Suprapubic skin (tissue), 4 donors: ENCODE results near the gene OSBPL2.

ENCODE experiments used
- POLR2A ChIP-seq, 2 donors: fragments of 450-650 bp; IDR thresholded peaks; one replicate each; pipeline ENCODE4 v1.6.1; 2017; ENCODE audit warnings: antibody characterized with exemption in 2 of 2, mild to moderate bottlenecking in 2 of 2, moderate library complexity in 2 of 2
- POLR2AphosphoS5 ChIP-seq, 3 donors: sonication (generic); formaldehyde crosslinking; IDR thresholded peaks; one replicate each; pipeline ENCODE4 v1.6.1; 2017; ENCODE audit warnings: antibody characterized with exemption in 3 of 3

- TF ChIP-seq POLR2A (IDR thresholded peaks at IDR 0.05) (no peak), POLR2AphosphoS5 (IDR thresholded peaks at IDR 0.05) (no peak)
Observed at GRCh38 chr20:62327726-62328495, 89.6 kb downstream of the OSBPL2 start.
